SK-N-SH treated with all-trans-retinoic acid at 6 μM for 48 hours (cell line): Measurements from ENCODE around the gene EVX2.

Source experiments
- ATAC-seq: fragments of 200-7000 bp; cut with Tn5 transposase; 3 replicates; pipeline ENCODE4 v1.9.1; 2020; ENCODE audit warnings: mild to moderate bottlenecking, moderate library complexity
- ARNTL ChIP-seq: fragments of 450-650 bp; formaldehyde crosslinking; IDR thresholded peaks from 2 replicates; pipeline ENCODE4 v1.5.0; 2020; ENCODE audit warnings: low read depth, mild to moderate bottlenecking, moderate library complexity, borderline replicate concordance
- BACH2 ChIP-seq: fragments of 250-450 bp; sonication (Bioruptor Pico); IDR thresholded peaks from 2 replicates; pipeline ENCODE4 v1.9.0; 2021; ENCODE audit warnings: mild to moderate bottlenecking, borderline replicate concordance
- ESRRG ChIP-seq: fragments of 250-450 bp; sonication (Bioruptor Pico); IDR thresholded peaks from 2 replicates; pipeline ENCODE4 v1.6.1; 2021; ENCODE audit warnings: mild to moderate bottlenecking
- ISL1 ChIP-seq: fragments of 250-450 bp; sonication (Bioruptor Pico); IDR thresholded peaks from 2 replicates; pipeline ENCODE4 v2.1.2; 2022; ENCODE audit warnings: mild to moderate bottlenecking, moderate library complexity
- OSR1 ChIP-seq: fragments of 250-450 bp; sonication (Bioruptor Pico); IDR thresholded peaks from 2 replicates; pipeline ENCODE4 v1.8.0; 2022; ENCODE audit warnings: moderate library complexity, mild to moderate bottlenecking, inconsistent platforms
- PATZ1 ChIP-seq: fragments of 250-450 bp; sonication (Bioruptor Pico); IDR thresholded peaks from 2 replicates; pipeline ENCODE4 v1.8.0; 2020; ENCODE audit warnings: mild to moderate bottlenecking, moderate library complexity, borderline replicate concordance
- SNAI2 ChIP-seq: fragments of 250-450 bp; sonication (Bioruptor Pico); IDR thresholded peaks from 2 replicates; pipeline ENCODE4 v1.5.0; 2020; ENCODE audit warnings: mild to moderate bottlenecking, moderate library complexity
- TOX ChIP-seq: fragments of 250-450 bp; sonication (Bioruptor Pico); IDR thresholded peaks from 2 replicates; pipeline ENCODE4 v1.8.0; 2021; ENCODE audit warnings: mild to moderate bottlenecking, moderate library complexity, borderline replicate concordance
- TSHZ2 ChIP-seq: fragments of 250-450 bp; sonication (Bioruptor Pico); IDR thresholded peaks from 2 replicates; pipeline ENCODE4 v1.5.0; 2020; ENCODE audit warnings: mild to moderate bottlenecking, moderate library complexity
- ZFP3 ChIP-seq: fragments of 250-450 bp; sonication (Bioruptor Pico); IDR thresholded peaks from 2 replicates; pipeline ENCODE4 v1.5.0; 2020; ENCODE audit warnings: mild to moderate bottlenecking, moderate library complexity
- ZNF70 ChIP-seq: fragments of 450-650 bp; formaldehyde crosslinking; IDR thresholded peaks from 2 replicates; pipeline ENCODE4 v1.5.0; 2020; ENCODE audit warnings: mild to moderate bottlenecking, moderate library complexity
- ZNF8 ChIP-seq: fragments of 450-650 bp; formaldehyde crosslinking; IDR thresholded peaks from 2 replicates; pipeline ENCODE4 v1.5.0; 2020; ENCODE audit warnings: mild to moderate bottlenecking, moderate library complexity
- TF ChIP-seq, protein P1 (sequence below): fragments of 250-450 bp; sonication (Bioruptor Pico); IDR thresholded peaks from 2 replicates; pipeline ENCODE4 v1.5.1; 2021; ENCODE audit warnings: mild to moderate bottlenecking, moderate library complexity
- TF ChIP-seq, protein P2 (sequence below): fragments of 250-450 bp; sonication (Bioruptor Pico); IDR thresholded peaks from 2 replicates; pipeline ENCODE4 v1.5.1; 2020; ENCODE audit warnings: low read depth, mild to moderate bottlenecking, moderate library complexity
- TF ChIP-seq, protein P3 (sequence below): fragments of 250-450 bp; sonication (Bioruptor Pico); IDR thresholded peaks from 2 replicates; pipeline ENCODE4 v1.8.0; 2021; ENCODE audit warnings: low read depth, mild to moderate bottlenecking, moderate library complexity, borderline replicate concordance

The EVX2 gene

DNA sequence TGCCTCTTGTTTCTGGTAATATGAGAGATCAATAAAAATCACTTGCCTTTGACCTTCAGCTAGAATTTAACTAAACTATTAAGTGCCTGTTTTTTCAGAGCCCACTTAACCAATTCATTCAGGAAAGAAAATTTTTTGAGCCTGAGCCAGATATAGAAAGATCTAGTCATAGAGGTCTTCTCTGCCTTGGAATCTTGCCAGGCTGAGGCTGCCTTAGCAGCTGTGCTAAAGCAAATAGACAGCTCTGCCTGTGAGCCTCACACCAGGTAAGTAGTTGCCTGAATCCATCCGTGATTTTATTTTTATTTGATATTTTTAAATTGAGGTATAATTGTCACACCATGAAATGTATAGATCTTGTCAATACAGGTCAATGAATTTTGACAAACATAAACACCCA is 27.4 kb downstream of the EVX2 start (continued):
- TF ChIP-seq ZFP3 (CRISPR knock-in tag) (no peak), BACH2 (CRISPR knock-in tag) (no peak), ESRRG (CRISPR knock-in tag) (no peak), TOX (no peak), ARNTL (CRISPR knock-in tag) (no peak), PATZ1 (CRISPR knock-in tag) (no peak), ZNF8 (no peak)

DNA sequence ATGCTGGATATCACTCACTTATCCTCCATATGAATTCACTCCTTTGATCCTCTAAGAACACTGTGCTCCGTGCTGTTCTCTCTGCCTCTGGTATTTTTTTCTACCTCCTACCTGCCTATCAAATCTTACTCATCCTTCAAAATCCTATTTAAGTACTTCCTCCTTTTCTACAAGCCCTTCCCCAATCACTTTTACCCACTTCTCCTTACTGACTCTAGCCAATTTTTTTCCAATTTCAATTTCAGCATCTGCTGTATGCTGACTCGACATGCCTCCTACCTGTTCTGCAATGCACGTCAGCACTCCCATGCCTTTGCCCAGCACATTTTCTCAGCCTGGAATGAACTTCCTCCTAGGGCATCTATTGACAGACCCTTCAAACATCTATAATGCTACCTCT is 44.4 kb downstream of the EVX2 start:
- TF ChIP-seq, protein P1, sequence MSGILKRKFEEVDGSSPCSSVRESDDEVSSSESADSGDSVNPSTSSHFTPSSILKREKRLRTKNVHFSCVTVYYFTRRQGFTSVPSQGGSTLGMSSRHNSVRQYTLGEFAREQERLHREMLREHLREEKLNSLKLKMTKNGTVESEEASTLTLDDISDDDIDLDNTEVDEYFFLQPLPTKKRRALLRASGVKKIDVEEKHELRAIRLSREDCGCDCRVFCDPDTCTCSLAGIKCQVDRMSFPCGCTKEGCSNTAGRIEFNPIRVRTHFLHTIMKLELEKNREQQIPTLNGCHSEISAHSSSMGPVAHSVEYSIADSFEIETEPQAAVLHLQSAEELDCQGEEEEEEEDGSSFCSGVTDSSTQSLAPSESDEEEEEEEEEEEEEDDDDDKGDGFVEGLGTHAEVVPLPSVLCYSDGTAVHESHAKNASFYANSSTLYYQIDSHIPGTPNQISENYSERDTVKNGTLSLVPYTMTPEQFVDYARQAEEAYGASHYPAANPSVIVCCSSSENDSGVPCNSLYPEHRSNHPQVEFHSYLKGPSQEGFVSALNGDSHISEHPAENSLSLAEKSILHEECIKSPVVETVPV: no peak
- TF ChIP-seq, protein P2, sequence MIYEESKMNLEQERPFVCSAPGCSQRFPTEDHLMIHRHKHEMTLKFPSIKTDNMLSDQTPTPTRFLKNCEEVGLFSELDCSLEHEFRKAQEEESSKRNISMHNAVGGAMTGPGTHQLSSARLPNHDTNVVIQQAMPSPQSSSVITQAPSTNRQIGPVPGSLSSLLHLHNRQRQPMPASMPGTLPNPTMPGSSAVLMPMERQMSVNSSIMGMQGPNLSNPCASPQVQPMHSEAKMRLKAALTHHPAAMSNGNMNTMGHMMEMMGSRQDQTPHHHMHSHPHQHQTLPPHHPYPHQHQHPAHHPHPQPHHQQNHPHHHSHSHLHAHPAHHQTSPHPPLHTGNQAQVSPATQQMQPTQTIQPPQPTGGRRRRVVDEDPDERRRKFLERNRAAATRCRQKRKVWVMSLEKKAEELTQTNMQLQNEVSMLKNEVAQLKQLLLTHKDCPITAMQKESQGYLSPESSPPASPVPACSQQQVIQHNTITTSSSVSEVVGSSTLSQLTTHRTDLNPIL (CRISPR knock-in tag): no peak
- no peak for ATAC-seq

DNA sequence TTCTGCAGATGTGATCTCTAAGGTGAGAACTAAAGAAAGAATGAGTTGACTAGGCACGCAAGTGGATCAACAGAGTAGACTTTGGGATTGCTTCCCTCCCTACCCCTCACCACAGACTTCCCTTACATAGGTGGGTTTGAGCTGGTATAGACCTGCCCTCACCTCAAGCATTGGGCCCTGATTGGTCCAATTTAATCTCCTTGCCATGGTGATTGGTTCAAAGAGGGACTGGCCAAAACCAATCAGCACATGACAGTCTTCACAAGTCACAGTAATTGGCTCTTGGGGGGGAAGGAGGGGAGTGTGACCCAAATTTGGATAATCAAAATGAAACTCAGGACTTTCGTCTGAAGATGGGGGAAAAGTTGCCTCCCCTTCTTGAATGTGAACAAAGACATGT is 45.1 kb downstream of the EVX2 start:
- TF ChIP-seq ZNF70 (CRISPR knock-in tag) (no peak), TOX (no peak), BACH2 (CRISPR knock-in tag) (no peak), PATZ1 (CRISPR knock-in tag) (no peak), ISL1 (no peak), TSHZ2 (CRISPR knock-in tag) (no peak), OSR1 (CRISPR knock-in tag) (no peak), ZFP3 (CRISPR knock-in tag) (no peak), SNAI2 (no peak), ARNTL (CRISPR knock-in tag) (no peak)
- TF ChIP-seq, protein P1: no peak
- TF ChIP-seq, protein P3, sequence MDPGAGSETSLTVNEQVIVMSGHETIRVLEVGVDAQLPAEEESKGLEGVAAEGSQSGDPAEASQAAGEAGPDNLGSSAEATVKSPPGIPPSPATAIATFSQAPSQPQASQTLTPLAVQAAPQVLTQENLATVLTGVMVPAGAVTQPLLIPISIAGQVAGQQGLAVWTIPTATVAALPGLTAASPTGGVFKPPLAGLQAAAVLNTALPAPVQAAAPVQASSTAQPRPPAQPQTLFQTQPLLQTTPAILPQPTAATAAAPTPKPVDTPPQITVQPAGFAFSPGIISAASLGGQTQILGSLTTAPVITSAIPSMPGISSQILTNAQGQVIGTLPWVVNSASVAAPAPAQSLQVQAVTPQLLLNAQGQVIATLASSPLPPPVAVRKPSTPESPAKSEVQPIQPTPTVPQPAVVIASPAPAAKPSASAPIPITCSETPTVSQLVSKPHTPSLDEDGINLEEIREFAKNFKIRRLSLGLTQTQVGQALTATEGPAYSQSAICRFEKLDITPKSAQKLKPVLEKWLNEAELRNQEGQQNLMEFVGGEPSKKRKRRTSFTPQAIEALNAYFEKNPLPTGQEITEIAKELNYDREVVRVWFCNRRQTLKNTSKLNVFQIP (CRISPR knock-in tag): no peak
- TF ChIP-seq, all 23 proteins: peak for 0

More for the DNA sequence above, 45.1 kb downstream of the EVX2 start:
- no peak for ATAC-seq
